Fibroblast of peridontal ligament (primary cell): ENCODE results near the gene ACTR3.
A peak's percentile ranks its signal among the peaks of the same experiment; 100 is the strongest.
"Not testable (repeated sequence)": the region's sequence is repeated elsewhere in the genome, so short reads cannot be mapped to it uniquely, and the experiment has no call there.

ENCODE experiments used
- DNase-seq: peaks from one replicate; pipeline ENCODE4 v3.0.0-alpha.2; 2010; ENCODE audit errors: extremely low read depth

ACTR3 gene

GRCh38 chr2:113889471-113890252 is at the start of gene ACTR3:
Gene ACTR3 (plus strand): TSS chr2:113890089. CDS start chr2:113890280, 191 bp downstream.
- DNase-seq = peak; percentile 99

- DNase-seq = no peak
These were observed 49.4 kb upstream of the ACTR3 start for GRCh38 chr2:113840518-113840917.

GRCh38 chr2:113842919-113843736 is 46.8 kb upstream of the ACTR3 start:
- peak; percentile 94 for DNase-seq

- DNase-seq = not testable (repeated sequence)
These were observed 46.2 kb upstream of the ACTR3 start for GRCh38 chr2:113843737-113844050.

- no peak for DNase-seq
These were observed 44.6 kb upstream of the ACTR3 start for GRCh38 chr2:113845261-113845660.

GRCh38 chr2:113845796-113846195 is 44.1 kb upstream of the ACTR3 start:
- not testable (repeated sequence) for DNase-seq

- DNase-seq = no peak
These were observed 43.5 kb upstream of the ACTR3 start for GRCh38 chr2:113846429-113846828.

- DNase-seq = peak; percentile 92
These were observed 42.7 kb upstream of the ACTR3 start for GRCh38 chr2:113847144-113847543.

GRCh38 chr2:113848758-113849415 is 41.0 kb upstream of the ACTR3 start:
- no peak for DNase-seq

- no peak for DNase-seq
These were observed 39.2 kb upstream of the ACTR3 start for GRCh38 chr2:113850687-113851086.

GRCh38 chr2:113851640-113852039 is 38.2 kb upstream of the ACTR3 start:
- DNase-seq = no peak

- DNase-seq = no peak
These were observed 35.7 kb upstream of the ACTR3 start for GRCh38 chr2:113854208-113854607.

- no peak for DNase-seq
These were observed 34.7 kb upstream of the ACTR3 start for GRCh38 chr2:113854970-113855740.

- no peak for DNase-seq
These were observed 32.4 kb upstream of the ACTR3 start for GRCh38 chr2:113857464-113857863.

- peak; percentile 94 for DNase-seq
These were observed 31.1 kb upstream of the ACTR3 start for GRCh38 chr2:113858764-113859163.

- DNase-seq = no peak
These were observed 28.1 kb upstream of the ACTR3 start for GRCh38 chr2:113861740-113862139.

- no peak for DNase-seq
These were observed 26.7 kb upstream of the ACTR3 start for GRCh38 chr2:113863144-113863543.

GRCh38 chr2:113867571-113867970 is 22.3 kb upstream of the ACTR3 start:
- no peak for DNase-seq

GRCh38 chr2:113869253-113869652 is 20.6 kb upstream of the ACTR3 start:
- DNase-seq = no peak

- DNase-seq = peak; percentile 79
These were observed 17.7 kb upstream of the ACTR3 start for GRCh38 chr2:113872201-113872600.

GRCh38 chr2:113873867-113874266 is 16.0 kb upstream of the ACTR3 start:
- DNase-seq = no peak

GRCh38 chr2:113875135-113875534 is 14.8 kb upstream of the ACTR3 start:
- no peak for DNase-seq
